ENCODE measurements around the gene MRPS24.
A peak's percentile ranks its signal among the peaks of the same experiment; 100 is the strongest.

Gene MRPS24

GRCh38 chr7:43888993-43889945 is 20.0 kb upstream of the MRPS24 start:
- H3K4me1 Mint-ChIP-seq: peaks cover 35% of the 10 kb centered on the region
- H3K4me3 Mint-ChIP-seq: no peak overlapping the region
- no peak for DNase-seq
- CTCF ChIA-PET: no interaction called here
- no peaks in the 10 kb centered on the region for H3K9me3 Mint-ChIP-seq
- no peak overlapping the region for H3K27ac Mint-ChIP-seq
- H3K27me3 Mint-ChIP-seq: no peaks in the 10 kb centered on the region
- H3K36me3 Mint-ChIP-seq: peaks cover 18% of the 10 kb centered on the region

GRCh38 chr7:43884617-43885016 is 15.3 kb upstream of the MRPS24 start:
- no peaks in the 10 kb centered on the region for H3K9me3 Mint-ChIP-seq
- peaks cover 11% of the 10 kb centered on the region for H3K4me1 Mint-ChIP-seq
- H3K27me3 Mint-ChIP-seq: no peaks in the 10 kb centered on the region
- H3K4me3 Mint-ChIP-seq: no peak overlapping the region
- CTCF ChIA-PET: no interaction called here
- H3K27ac Mint-ChIP-seq: no peak overlapping the region
- peaks cover 32% of the 10 kb centered on the region for H3K36me3 Mint-ChIP-seq
- DNase-seq: no peak

- Mint-ChIP-seq H3K4me1 (peaks cover 7% of the 10 kb centered on the region), H3K36me3 (peaks cover 34% of the 10 kb centered on the region), H3K27me3 (no peaks in the 10 kb centered on the region), H3K27ac (no peak overlapping the region), H3K4me3 (no peak overlapping the region), H3K9me3 (no peaks in the 10 kb centered on the region)
- CTCF ChIA-PET: no interaction called here
- no peak for DNase-seq
These were observed 14.9 kb upstream of the MRPS24 start for GRCh38 chr7:43884209-43884608.

GRCh38 chr7:43880596-43880995 is 11.3 kb upstream of the MRPS24 start:
- H3K36me3 Mint-ChIP-seq: peaks cover 59% of the 10 kb centered on the region

GRCh38 chr7:43879477-43879876 is 10.2 kb upstream of the MRPS24 start:
- Mint-ChIP-seq H3K27ac (peak overlapping the region; percentile 11), H3K9me3 (no peaks in the 10 kb centered on the region), H3K36me3 (peaks cover 62% of the 10 kb centered on the region), H3K27me3 (no peaks in the 10 kb centered on the region), H3K4me3 (no peak overlapping the region), H3K4me1 (no peaks in the 10 kb centered on the region)
- CTCF ChIA-PET: no interaction called here
- no peak for DNase-seq

More at GRCh38 chr7:43880596-43880995, 11.3 kb upstream of the MRPS24 start:
- no peaks in the 10 kb centered on the region for H3K9me3 Mint-ChIP-seq
- no peak overlapping the region for H3K4me3 Mint-ChIP-seq
- no peaks in the 10 kb centered on the region for H3K27me3 Mint-ChIP-seq
- H3K4me1 Mint-ChIP-seq: no peaks in the 10 kb centered on the region
- CTCF ChIA-PET: no interaction called here
- DNase-seq: no peak
- no peak overlapping the region for H3K27ac Mint-ChIP-seq

- Mint-ChIP-seq H3K4me3 (no peak overlapping the region), H3K9me3 (no peaks in the 10 kb centered on the region), H3K27ac (no peak overlapping the region), H3K27me3 (no peaks in the 10 kb centered on the region), H3K36me3 (peaks cover 60% of the 10 kb centered on the region), H3K4me1 (no peaks in the 10 kb centered on the region)
- DNase-seq: no peak
- CTCF ChIA-PET: no interaction called here
These were observed 9.6 kb upstream of the MRPS24 start for GRCh38 chr7:43878867-43879266.

GRCh38 chr7:43877968-43878864 is 8.9 kb upstream of the MRPS24 start:
- H3K27me3 Mint-ChIP-seq: no peaks in the 10 kb centered on the region
- H3K4me1 Mint-ChIP-seq: no peaks in the 10 kb centered on the region
- DNase-seq: no peak
- H3K4me3 Mint-ChIP-seq: no peak overlapping the region
- H3K9me3 Mint-ChIP-seq: no peaks in the 10 kb centered on the region
- H3K27ac Mint-ChIP-seq: no peak overlapping the region
- CTCF ChIA-PET: no interaction called here
- peaks cover 58% of the 10 kb centered on the region for H3K36me3 Mint-ChIP-seq

GRCh38 chr7:43876976-43877745 is 7.8 kb upstream of the MRPS24 start:
- Mint-ChIP-seq H3K27me3 (no peaks in the 10 kb centered on the region), H3K4me1 (no peaks in the 10 kb centered on the region), H3K36me3 (peaks cover 56% of the 10 kb centered on the region), H3K4me3 (no peak overlapping the region), H3K27ac (no peak overlapping the region), H3K9me3 (no peaks in the 10 kb centered on the region)
- CTCF ChIA-PET: interaction anchor here (0.5 kb wide), 1 partner anchor 33 kb away, joined by 3 read pairs; no protein-coding TSS in a partner anchor
- DNase-seq: no peak

- Mint-ChIP-seq H3K4me3 (no peak overlapping the region), H3K9me3 (no peaks in the 10 kb centered on the region), H3K36me3 (peaks cover 50% of the 10 kb centered on the region), H3K27ac (no peak overlapping the region), H3K27me3 (peaks cover 3% of the 10 kb centered on the region), H3K4me1 (no peaks in the 10 kb centered on the region)
- no peak for DNase-seq
- CTCF ChIA-PET: no interaction called here
These were observed 6.9 kb upstream of the MRPS24 start for GRCh38 chr7:43876241-43876640.

GRCh38 chr7:43873300-43873699 is 4.0 kb upstream of the MRPS24 start:
- Mint-ChIP-seq H3K27me3 (peaks cover 19% of the 10 kb centered on the region), H3K4me3 (no peak overlapping the region), H3K27ac (no peak overlapping the region), H3K36me3 (peaks cover 37% of the 10 kb centered on the region), H3K4me1 (peaks cover 20% of the 10 kb centered on the region), H3K9me3 (no peaks in the 10 kb centered on the region)
- DNase-seq: no peak
- CTCF ChIA-PET: no interaction called here

GRCh38 chr7:43872406-43873110 is 3.2 kb upstream of the MRPS24 start:
- Mint-ChIP-seq H3K9me3 (no peaks in the 10 kb centered on the region), H3K27ac (no peak overlapping the region), H3K27me3 (peaks cover 19% of the 10 kb centered on the region), H3K4me3 (no peak overlapping the region), H3K36me3 (peaks cover 33% of the 10 kb centered on the region), H3K4me1 (peaks cover 26% of the 10 kb centered on the region)
- CTCF ChIA-PET: no interaction called here
- no peak for DNase-seq

- CTCF ChIA-PET: no interaction called here
- Mint-ChIP-seq H3K4me3 (peak overlapping the region; percentile 5), H3K27me3 (peaks cover 19% of the 10 kb centered on the region), H3K9me3 (no peaks in the 10 kb centered on the region), H3K27ac (no peak overlapping the region), H3K36me3 (peaks cover 31% of the 10 kb centered on the region), H3K4me1 (peaks cover 28% of the 10 kb centered on the region)
- DNase-seq: no peak
These were observed 1.7 kb upstream of the MRPS24 start for GRCh38 chr7:43871064-43871463.

GRCh38 chr7:43870316-43870715 is 999 bp upstream of the MRPS24 start:
- CTCF ChIA-PET: no interaction called here
- no peaks in the 10 kb centered on the region for H3K9me3 Mint-ChIP-seq
- H3K4me3 Mint-ChIP-seq: peak overlapping the region; percentile 16
- peaks cover 19% of the 10 kb centered on the region for H3K27me3 Mint-ChIP-seq
- no peak for DNase-seq
- H3K4me1 Mint-ChIP-seq: peaks cover 28% of the 10 kb centered on the region
- H3K27ac Mint-ChIP-seq: no peak overlapping the region
- peaks cover 31% of the 10 kb centered on the region for H3K36me3 Mint-ChIP-seq

All from activated naive CD4-positive, alpha-beta T cell treated with anti-CD3 and anti-CD28 coated beads, Interleukin-2, amount 10 ng/mL, durations not matched to agents 7 days and 5 days (primary cell).